Activated CD8-positive, alpha-beta memory T cell treated with anti-CD3 and anti-CD28 coated beads, Interleukin-2, amount 50 U/mL, for 48 hours (primary cell): ENCODE data around the gene RENBP.

Experiments used
- DNase-seq: peaks from one replicate; pipeline ENCODE4 v3.0.0-alpha.2; 2020

The RENBP gene

DNA sequence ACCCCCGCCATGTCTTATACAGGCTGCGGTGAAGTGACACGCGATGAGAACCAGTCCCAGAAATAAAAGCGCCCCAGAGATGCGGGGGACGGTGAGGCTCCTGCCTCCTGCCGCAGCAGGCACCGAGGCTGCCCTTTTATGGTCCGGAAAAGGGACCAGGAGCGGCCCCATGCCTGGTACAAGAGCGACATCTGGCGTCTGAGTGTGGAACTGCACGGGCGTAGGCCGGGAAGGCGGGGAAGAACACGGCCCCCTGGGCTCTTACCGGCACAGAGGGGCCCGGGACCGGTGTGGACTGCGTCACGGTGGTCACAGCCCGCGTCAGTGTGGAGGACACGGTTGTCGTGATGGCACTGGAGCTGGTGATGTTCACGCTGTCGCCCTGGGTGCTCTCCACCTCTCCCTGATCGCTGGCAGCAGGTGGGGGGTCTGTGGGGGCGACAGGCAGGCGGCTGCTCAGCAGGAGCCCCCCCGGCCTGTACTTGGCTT is 8.9 kb upstream of the RENBP start:
- peak; percentile 92 for DNase-seq

DNA sequence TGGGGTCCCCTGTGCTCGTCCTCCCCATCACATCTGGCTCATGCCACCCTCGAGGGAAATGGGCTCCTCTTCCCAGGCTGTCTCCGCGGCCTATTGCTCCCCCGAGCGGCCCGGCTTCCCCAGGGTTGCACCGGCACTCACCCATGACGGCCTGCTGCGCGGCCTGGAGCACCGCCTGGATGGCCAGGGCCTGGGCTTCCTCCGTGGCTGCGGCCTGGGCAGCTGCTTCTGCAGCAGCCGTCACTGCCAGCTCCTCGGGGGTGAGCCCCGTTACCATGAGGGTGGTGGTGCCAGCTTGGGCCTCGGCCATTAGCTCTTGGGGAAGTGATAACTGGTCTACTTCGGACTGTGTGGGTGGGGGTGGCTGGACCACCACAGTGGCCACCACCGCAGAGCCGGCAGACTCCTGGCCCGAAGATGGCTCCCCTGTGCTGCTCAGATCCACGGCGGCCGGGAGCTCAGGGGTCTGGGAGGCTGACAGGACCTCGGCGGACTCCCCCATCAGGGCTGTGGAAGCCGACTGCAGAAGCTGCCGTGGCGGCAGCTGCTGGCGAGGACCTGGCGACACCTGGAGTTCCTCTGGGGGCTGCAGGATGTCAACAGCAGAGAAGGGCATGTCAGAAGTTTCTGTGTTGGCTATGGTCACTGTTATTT is 8.1 kb upstream of the RENBP start:
- no peak for DNase-seq

DNA sequence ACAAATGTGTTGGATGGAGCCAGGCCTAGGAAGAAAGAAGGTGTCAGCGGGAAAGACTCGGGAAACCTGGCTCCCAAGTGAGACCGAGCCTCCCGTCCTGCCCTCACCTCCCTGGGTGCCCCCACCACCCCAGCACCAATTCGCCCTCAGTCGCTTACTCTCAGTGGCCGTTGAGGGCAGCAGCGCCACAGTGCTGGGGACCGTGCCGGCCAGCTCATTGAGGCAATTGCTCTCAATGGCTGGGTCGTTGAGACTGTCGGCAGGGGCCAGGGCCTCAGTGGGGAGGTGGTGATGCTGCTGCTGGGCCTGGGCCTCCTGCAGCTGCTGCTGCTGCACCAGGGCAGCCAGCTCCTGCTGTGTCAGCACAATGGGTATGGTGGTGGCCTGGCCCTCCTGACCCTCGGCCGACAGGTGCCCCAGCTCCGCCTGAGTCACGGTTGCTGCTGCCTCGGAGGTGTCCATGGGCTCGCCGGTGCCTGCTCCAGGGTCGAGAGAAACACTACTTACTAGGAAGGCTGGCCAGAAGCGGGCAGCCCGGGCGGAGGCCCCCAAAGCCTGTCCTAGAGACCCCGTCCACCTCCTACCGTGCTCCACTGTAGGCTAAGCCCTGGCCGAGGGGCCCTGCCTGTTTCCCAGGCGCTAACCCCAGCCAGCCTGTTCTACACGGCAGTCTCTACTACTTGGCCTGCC is 7.4 kb upstream of the RENBP start:
- DNase-seq = no peak

DNA sequence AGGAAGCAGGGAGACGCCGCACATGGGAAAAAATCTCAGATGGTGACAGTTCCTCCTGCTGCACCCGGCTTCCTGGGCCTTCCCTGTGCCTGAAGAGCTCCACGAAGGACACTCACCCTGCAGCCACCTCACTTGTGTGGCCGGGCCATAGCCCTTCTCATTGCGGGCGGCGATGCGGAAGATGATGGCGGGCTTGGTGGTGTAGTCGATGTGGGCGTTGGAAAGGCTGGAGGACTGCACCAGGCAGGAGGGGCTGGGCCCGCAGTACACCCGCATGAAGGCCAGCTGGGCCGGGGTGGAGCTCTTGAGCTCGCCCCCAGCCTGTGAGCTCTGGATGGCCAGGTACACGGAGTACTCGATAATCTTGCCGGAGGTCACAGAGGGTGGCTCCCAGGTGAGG is 5.7 kb upstream of the RENBP start:
- no peak for DNase-seq

DNA sequence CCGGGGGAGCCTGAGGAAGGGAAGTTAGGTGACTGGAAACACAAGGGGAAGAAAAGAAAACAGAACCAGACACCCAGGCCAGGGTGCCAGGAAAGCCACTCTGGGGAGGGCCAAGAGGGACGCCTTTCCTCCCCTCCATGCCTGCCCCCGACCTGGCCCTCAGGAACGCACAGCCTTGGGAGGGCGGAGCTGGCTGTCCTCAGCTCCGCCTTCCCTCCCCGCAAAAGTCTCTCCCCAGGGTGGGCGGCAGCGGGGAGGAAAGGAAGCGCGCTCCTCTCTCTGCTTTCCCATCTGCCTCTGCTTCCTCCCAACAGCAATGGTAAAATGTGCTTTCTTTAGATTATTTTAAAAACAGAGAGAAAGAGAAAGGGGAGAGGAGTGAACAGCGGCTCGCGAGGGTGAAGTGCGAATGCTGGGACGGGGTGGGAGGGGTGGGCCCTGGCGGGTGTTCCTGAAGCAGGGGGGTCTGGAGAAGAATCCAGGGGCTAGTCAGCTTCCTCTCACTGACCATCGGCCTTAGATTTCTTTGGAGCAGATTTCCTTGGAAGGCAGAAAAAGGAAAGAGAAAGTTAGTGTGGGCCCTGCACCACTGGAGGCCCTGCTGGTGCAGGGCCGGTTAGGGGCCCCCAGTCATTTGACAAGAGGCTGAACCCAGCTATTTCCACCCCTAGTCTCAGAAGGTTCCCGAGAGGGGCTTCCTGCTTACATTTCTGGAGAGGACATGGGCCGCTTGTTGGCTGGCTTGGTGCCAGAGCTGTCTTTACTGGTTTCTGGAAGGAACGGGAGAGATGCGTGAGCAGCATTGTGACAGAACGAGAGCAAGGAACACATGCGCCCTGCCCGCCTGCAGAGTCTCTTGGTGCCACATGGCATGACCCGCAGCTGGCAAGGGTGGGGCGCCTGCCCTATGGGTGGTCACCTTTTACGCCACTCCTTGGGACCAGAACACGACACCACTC is 4.7 kb upstream of the RENBP start:
- no peak for DNase-seq

DNA sequence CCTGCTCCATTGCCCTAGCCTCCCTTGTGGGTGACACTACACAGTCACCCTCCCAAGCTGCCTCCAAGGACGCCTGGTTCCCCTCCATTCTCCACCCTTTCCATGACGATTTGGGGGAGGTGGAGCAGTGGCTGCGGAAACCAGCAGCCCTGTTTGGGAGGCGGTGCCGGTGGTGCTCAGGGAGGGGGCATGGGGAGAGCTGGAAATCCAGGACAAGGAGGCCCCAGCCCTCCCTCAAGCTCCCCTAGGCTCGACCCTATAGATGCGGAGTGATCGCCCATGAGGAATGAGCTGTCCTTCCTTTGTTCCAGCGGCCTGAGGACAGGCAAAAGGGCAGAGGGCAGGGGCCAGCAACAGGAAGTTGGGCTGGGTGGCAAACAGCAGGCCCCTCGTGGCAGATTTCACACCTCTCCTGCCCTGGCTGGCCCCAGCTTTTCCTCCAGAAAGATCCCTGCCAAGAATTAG is 3.6 kb upstream of the RENBP start:
- DNase-seq = no peak

DNA sequence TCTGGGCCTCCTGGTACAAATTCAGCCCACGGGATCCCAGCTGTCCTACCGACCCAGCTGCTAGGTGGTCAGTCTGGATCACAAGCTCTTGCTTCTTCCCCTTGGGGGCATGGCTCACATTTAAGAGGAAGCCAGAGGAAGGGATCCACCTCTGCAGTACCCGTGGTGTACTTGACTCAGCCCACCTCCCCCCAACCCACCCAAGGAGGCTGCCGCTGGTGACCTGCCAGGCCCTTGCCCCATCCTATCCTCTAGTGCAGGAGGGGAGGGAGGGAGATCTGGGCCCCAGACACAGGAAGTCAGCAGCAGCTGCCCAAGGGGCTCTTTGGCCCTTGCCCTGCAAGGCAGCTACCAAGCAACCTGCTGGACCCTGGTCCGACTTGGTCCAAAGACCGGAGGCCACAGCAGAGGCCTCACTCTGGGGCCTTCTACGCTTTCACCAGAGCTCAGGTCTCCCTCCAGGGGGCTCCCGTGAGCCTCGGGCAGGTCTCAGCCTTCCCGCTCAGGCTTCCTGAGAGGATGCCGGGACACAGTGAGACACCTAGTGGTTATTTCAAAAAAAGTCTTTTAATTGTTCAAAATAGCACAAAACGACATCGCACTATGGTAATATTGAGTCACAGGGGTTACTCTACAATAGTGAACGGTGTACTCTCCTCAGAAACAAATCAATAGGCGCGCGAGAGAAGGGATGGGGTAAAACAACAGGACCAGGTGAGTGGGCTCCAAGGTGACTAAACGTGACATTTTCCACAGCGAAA is 2.7 kb upstream of the RENBP start:
- DNase-seq = peak; percentile 82

DNA sequence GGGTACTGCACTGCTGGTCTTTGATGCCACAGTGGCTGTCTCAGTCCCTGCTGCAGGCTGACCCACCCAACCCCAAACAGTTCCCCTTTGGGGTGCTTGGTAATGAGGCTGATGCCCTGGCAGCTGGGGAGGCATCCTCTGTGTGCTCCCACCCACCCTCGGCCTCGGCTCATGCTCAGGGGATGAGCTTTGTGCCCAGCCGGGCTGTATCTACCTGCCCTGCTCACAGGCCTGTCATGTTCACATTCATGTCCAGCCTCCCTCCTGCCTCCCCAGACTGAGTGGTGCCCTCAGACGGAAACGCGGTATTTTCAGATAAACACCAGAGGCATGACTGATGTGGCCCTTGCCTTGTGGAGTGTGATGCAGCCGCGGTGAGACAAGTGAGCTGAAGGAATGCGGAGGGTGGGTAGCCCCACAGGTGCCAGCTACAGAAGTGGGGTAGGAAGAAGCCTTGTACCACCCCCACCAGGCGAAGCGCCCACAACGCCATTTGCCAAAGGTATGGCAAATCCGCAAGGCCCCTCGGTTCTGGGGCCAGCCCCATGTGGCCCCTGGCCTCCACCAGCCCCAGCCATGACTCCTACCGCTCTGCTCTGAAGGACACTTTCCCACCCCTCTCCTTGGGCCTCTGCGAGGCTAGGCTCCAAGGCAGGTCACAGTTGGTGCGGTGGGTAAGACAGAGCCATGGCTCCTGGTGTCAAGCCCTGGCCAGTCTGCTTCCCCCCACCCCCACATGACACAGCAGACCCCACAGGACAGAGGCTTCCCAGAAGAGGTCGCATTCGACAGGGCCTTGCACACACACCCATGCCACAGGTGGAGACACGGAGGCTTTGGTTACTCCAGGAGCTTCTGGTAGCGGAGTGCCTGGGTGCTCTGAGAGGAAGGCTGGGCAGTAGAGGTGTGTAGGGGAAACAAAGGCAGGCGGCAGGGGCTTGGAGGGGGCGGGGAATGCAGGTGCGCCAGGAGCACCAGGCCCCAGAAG is 1.8 kb upstream of the RENBP start:
- DNase-seq = no peak

DNA sequence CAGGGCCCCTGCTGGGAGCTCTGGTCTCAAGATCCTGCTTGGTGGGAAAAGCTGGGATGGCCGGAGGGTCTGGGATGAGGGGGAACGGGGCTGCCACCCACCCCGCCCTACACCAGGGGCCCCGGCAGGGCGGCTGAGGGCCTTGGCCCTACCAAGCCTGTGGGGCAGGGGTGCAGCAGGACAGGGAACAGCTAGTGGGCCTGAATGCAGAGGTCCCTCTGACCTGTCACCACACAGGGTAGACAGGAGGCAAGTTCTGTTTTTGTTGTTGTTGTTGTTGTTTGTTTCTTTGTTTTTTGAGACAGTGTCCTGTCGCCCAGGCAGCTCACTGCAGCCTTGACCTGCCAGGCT is 332 bp upstream of the RENBP start:
- no peak for DNase-seq

DNA sequence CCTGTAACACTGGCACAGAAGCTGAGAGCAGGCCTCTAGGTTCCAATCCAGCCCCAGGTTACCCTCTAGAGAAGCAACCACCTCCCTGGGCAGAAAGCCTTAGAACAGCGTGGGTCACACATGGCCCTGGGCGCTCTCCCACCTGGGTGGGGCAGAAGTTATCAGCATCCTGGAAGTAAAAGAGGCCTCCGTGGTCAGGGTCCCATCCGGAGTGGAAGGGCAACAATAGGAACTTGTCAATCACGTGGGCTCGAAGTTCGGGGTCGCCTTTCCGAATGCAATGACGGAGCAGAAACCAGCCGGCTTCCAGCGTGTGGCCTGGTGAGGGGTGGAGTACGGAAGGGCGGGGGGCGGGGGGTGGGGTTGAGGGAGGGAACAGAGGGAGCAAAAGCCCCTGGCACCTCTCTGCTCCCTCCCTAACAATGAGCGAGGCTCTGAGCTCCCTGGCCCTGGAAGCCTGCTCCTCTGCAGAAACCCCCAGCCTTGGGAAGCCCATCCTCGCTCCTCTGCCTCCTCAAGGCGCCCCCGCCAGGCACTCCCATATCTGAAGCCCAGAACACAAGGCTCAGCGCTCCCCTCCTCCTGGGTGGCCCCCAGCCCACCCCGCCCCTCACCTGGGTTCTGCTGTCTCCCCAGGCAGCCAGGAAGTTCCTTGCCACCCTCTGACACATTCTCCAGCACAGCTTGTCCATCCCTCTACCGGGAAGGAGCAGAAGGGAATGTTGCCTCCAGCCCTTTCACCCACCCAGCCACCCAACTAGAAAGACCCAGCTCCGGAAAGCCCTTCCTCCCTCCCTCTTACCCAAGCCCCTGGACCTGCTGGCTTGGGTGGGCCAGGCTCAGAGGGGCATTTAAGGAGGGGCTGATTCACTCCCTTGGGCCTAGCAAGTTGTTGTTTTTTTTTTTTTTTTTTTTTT is 2.8 kb downstream of the RENBP start:
- no peak for DNase-seq

DNA sequence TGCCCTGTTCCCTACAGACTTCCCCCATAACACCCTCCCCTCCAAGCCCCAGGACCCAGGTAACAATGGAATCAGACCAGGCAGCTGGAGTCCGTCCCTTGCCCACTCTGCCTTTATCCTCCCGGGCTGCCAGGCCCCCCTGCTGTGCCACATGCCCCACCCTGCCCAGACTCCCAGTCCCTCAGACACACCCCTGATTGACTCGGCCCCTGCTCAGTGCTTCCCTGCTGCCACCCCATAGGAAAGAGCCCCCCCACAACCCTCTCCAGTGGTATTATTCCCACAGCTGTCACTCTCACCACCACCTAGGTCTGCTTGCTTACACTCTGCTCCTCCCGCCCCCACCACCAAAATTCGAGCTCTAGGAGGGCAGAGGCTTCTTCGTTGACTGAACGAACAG is 4.9 kb downstream of the RENBP start:
- DNase-seq = no peak

DNA sequence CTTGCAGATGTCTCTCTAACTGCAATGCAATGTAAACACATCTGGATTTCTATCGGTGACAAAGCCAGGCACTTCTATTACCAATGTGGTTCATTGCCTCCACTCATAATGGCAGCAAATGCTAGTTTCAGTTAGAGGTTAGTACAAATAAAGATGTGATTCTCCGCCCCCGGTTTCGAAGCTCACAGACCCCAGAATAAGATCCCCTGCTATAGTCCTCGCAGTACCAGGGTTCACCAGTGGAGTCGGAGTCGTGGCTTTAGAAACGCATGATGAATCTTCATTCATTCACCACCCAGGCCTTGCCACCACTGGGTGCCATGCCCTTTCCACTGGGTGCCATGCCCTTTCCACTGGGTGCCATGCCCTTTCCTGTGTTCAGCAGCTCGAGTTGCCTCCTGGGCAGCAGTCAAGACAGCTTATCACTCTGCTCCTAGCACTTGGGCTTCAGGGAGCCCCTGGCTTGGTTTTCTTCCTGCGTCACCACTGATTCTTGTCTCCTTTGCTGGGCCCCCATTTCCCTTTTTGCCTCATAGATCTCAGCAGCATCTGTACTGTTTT is 6.1 kb downstream of the RENBP start:
- DNase-seq = no peak

DNA sequence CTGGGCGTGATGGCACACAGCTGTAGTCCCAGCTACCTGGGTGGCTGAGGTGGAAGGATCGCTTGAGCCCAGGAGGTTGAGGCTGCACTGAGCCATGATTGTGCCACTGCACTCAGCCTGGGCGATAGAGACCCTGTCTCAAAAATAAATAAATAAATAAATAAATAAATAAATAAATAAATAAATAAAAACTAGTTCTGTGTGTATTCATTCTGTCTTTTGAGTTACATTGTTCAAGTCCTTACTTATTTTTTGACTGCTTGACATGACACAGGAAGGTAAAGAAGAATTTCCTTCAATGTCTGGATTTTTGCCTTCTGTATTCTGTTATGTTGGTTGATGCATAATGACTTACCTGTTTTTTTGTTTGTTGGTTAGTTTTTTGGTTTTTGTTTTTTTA is 7.4 kb downstream of the RENBP start:
- no peak for DNase-seq

DNA sequence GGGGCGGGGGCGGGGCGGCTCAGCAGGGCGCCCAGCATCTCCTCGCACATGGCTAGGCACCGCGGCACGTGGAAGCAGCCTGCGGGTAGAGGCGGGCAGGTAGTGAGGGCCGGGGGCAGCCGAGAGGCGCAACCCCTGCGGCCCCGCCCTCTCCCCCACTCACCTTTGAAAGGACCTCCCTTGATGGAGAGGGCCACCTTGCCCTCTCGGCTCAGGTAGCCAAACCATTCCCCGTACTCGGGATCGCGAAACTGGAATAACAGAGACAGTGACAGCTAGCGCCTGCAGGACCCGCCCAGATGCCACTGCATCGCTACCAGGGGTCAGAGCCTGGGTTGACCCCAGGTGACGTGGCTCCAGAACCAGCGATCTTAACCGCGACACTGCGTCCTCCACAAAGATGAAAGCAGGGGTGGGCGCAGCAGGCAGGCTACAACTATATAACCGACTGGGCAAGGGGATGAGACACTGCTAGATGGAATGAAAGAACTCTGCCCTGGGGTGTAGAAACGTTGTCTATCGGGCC is 9.1 kb downstream of the RENBP start:
- no peak for DNase-seq

DNA sequence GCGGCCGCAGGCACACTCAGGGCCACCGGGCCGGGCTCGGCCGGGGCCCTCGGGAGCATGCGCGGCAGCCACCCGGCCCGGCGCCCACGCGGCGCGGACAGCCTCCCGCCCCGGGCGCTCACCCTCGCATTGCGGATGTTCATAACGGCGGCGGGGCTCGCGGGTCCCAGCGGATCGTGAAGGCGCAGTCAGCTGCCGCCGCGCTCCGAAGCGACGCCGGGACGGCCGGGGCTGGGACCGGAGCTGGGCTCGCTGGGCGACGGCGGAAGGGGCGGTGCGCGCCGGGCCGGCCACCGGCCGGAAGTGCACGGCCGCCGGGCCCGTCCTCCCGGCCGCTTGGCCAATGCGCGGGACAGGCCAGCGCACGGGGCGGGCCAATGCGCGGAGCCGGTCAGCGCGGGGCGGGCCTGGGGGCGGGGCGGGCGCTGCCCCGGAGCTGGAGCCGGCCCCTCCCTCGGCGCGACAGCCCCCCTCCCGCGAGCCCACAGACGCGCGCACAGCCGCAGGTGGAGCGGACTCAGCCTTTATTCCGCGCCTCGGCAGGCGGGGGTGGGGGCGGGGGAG is 9.6 kb downstream of the RENBP start, which contains the start of gene NAA10:
Gene NAA10 (minus strand): TSS at position 276 of the 564 bp plus-strand sequence. CDS start 133 bp downstream, at position 143.
- peak; percentile 76 for DNase-seq

DNA sequence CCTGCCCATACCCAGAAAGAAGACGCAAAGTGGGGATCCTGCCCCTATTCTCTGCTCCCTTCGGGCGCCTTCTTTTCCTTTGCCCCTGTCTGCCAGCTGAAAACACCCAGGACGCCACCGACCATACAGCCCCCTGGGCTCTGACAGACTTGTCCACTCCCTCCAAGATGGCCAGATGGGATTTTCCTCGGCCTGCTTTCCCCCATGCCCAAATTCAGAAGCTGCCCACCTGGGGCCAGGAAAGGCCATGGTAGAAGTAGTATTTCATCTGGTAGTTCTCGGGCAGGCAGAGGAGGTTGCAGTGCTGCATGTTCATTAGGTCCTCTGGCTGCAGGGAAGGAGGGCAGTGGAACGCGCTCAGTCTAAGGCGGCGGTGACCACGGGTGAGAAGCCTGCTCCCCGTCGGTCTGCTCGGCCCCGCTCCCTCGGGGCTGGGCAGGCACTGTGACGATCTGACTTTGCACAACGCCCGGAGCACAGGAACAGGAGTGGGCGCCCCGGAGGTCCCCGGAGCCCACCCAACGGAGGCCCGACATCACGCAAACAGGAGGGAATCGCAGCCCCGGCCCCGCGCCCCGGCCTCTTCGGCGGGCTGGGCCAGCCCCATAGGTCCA is 10.2 kb downstream of the RENBP start:
- no peak for DNase-seq

DNA sequence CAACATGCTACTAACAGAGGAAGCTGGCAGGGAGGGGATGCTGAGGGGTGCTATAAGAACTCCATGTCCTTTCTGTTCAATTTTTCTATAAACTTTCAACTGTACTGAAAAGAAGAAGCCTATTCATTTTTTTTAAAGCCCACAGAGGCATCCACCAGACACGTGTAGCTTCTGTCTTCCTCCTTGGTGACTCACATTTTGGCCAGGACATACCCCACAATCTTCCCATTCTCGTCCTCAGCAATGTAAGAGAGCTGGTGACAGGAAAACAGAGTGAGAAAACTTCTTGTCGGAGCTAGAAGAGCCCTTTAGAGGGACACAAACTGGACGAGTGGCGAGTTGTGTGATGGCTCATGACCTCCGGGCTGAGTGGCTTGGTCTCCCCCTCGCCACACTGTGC is 10.7 kb downstream of the RENBP start:
- no peak for DNase-seq

DNA sequence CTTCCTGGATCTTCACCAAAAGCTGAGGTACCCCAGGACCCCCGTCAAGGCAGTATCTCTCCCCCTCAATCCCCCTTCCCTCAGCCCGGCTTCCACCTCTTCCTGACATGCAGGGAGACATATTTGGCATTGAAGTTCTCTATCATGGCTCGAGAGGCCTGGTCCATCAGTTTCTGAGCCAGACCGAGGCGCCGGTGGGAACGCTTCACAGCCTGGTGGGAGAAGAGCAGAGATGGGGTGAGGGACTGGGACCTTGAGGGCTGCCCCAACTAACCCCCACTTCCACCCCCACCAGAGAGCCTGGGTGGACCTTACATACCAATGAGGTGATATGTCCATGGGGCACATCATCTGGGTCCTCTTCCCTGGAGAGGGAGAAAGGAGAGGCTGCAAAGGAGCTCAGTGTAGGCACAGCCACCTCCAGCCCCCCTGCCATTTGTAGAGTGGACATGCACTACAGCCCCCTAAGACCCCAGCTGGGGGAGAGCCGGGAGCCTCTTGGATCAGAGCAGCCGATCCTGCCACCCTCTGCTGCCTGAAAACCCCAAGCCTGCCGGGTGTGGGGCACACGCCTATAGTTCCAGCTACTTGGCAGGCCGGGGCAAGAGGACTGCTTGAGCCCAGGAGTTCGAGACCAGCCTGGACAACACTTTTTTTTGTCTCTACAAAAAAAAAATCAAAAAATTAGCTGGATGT is 12.1 kb downstream of the RENBP start:
- no peak for DNase-seq
